MM.1S (cell line): ENCODE data around the gene APBB1IP.

ENCODE experiments used
- DNase-seq: peaks from one replicate; pipeline ENCODE4 v3.0.0-alpha.2; 2015
- H2AFZ ChIP-seq: fragments of 300-600 bp; sonication (generic); 2 replicates; pipeline ENCODE4 v1.6.0; 2016; ENCODE audit warnings: antibody characterized with exemption, low read length
- H3F3A ChIP-seq: fragments of 300-600 bp; sonication (generic); 2 replicates; pipeline ENCODE4 v1.6.1; 2016; ENCODE audit warnings: mild to moderate bottlenecking, antibody characterized with exemption, low read length, moderate library complexity, mixed read lengths; ENCODE audit not compliant: insufficient read depth
- H3K27ac ChIP-seq: fragments of 300-600 bp; sonication (generic); 2 replicates; pipeline ENCODE4 v1.5.1; 2016; ENCODE audit warnings: mild to moderate bottlenecking, low read length
- H3K27me3 ChIP-seq: fragments of 300-600 bp; sonication (generic); replicated peaks from 2 replicates; pipeline ENCODE4 v1.6.0; 2016; ENCODE audit warnings: low read length; ENCODE audit not compliant: insufficient read depth
- H3K36me3 ChIP-seq: fragments of 300-600 bp; sonication (generic); replicated peaks from 2 replicates; pipeline ENCODE4 v1.6.1; 2016; ENCODE audit warnings: mild to moderate bottlenecking, low read length, mixed read lengths; ENCODE audit not compliant: insufficient read depth
- H3K4me1 ChIP-seq: fragments of 300-600 bp; sonication (generic); 2 replicates; pipeline ENCODE4 v1.6.1; 2016; ENCODE audit warnings: low read length, mixed read lengths
- H3K4me2 ChIP-seq: fragments of 300-600 bp; sonication (generic); 2 replicates; pipeline ENCODE4 v1.6.0; 2016; ENCODE audit warnings: low read depth, low read length
- H3K4me3 ChIP-seq: fragments of 300-600 bp; sonication (generic); 2 replicates; pipeline ENCODE4 v1.5.1; 2016; ENCODE audit warnings: low read length, mixed read lengths
- H3K79me2 ChIP-seq: fragments of 300-600 bp; sonication (generic); 2 replicates; pipeline ENCODE4 v1.6.1; 2016; ENCODE audit warnings: mixed run types, low read length, mixed read lengths
- H3K9ac ChIP-seq: fragments of 300-600 bp; sonication (generic); 2 replicates; pipeline ENCODE4 v1.6.1; 2016; ENCODE audit warnings: low read length, mixed read lengths
- H3K9me2 ChIP-seq: fragments of 300-600 bp; sonication (generic); replicated peaks from 2 replicates; pipeline ENCODE4 v1.6.1; 2016; ENCODE audit warnings: mild to moderate bottlenecking, low read length, mixed read lengths; ENCODE audit not compliant: insufficient read depth
- H3K9me3 ChIP-seq: fragments of 300-600 bp; sonication (generic); replicated peaks from 2 replicates; pipeline ENCODE4 v1.6.1; 2016; ENCODE audit warnings: mild to moderate bottlenecking, low read length, mixed read lengths; ENCODE audit not compliant: insufficient read depth
- H4K20me1 ChIP-seq: fragments of 300-600 bp; sonication (generic); 2 replicates; pipeline ENCODE4 v1.6.1; 2016; ENCODE audit warnings: mild to moderate bottlenecking, low read length, moderate library complexity, mixed read lengths; ENCODE audit not compliant: insufficient read depth
- EZH2 ChIP-seq: fragments of 300-600 bp; sonication (generic); optimal IDR thresholded peaks from 2 replicates; pipeline ENCODE3; 2017; ENCODE audit warnings: low read depth, mild to moderate bottlenecking, antibody characterized with exemption, low read length, mixed read lengths
- EZH2phosphoT487 ChIP-seq: fragments of 300-600 bp; sonication (generic); IDR thresholded peaks from 2 replicates; pipeline ENCODE4 v1.6.1; 2018; ENCODE audit warnings: antibody characterized with exemption, low read length
- TF ChIP-seq, protein P1 (sequence below): fragments of 300-600 bp; sonication (generic); IDR thresholded peaks from 2 replicates; pipeline ENCODE4 v1.5.1; 2016; ENCODE audit warnings: antibody characterized with exemption, low read length, mixed read lengths

Gene APBB1IP

DNA sequence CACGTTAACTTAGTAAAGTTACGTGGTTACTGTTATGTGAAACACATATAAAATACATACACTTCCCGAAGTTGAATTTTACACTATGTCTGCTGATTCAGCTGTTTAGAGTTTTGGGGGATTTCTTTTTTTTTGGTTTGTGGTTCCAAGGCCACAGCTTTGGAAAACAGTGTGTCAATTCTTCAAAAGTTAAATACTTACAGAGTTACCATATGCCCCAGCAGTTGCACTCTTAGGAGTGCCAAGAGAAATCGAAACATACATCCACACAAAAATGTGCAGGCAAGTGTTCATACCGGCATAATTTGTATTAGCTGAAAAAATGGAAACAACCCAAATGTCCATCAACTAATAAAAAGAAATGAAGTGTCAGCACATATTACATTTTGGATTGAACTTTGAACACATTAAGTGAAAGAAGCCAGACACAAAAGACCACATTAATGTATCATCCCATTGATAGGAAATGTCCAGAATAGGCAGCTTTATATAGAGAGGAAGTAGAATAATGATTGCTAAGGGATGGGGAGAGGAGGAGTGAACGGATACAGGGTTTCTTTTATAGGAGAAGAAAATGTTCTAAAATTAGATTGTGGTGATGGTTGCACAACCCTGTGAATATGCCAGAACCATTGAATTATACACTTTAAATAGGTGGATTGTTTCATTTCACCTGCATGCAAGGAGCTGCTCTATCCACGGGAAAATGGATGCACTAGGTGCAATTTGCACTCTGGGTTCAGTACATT is 17.6 kb downstream of the APBB1IP start:
- TF ChIP-seq EZH2phosphoT487, result no peak
- TF ChIP-seq EZH2, result no peak
- TF ChIP-seq, protein P1, sequence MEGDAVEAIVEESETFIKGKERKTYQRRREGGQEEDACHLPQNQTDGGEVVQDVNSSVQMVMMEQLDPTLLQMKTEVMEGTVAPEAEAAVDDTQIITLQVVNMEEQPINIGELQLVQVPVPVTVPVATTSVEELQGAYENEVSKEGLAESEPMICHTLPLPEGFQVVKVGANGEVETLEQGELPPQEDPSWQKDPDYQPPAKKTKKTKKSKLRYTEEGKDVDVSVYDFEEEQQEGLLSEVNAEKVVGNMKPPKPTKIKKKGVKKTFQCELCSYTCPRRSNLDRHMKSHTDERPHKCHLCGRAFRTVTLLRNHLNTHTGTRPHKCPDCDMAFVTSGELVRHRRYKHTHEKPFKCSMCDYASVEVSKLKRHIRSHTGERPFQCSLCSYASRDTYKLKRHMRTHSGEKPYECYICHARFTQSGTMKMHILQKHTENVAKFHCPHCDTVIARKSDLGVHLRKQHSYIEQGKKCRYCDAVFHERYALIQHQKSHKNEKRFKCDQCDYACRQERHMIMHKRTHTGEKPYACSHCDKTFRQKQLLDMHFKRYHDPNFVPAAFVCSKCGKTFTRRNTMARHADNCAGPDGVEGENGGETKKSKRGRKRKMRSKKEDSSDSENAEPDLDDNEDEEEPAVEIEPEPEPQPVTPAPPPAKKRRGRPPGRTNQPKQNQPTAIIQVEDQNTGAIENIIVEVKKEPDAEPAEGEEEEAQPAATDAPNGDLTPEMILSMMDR, result no peak
- peaks cover 11% of the 10 kb centered on the region; the same call in 1 of the 2 replicates for H3K4me1 ChIP-seq
- H3K4me2 ChIP-seq, result no peak overlapping the region
- DNase-seq, result no peak
- H3K79me2 ChIP-seq, result no peaks in the 10 kb centered on the region
- no peaks in the 10 kb centered on the region for H3K9me3 ChIP-seq
- no peak overlapping the region for H3K27ac ChIP-seq
- no peak overlapping the region for H3K9ac ChIP-seq
- H3K4me3 ChIP-seq, result no peak overlapping the region
- no peaks in the 10 kb centered on the region for H3K36me3 ChIP-seq
- no peaks in the 10 kb centered on the region for H4K20me1 ChIP-seq
- H3K9me2 ChIP-seq, result no peaks in the 10 kb centered on the region
- no peak overlapping the region for H2AFZ ChIP-seq
- H3K27me3 ChIP-seq, result no peaks in the 10 kb centered on the region
- no peaks in the 10 kb centered on the region for H3F3A ChIP-seq

DNA sequence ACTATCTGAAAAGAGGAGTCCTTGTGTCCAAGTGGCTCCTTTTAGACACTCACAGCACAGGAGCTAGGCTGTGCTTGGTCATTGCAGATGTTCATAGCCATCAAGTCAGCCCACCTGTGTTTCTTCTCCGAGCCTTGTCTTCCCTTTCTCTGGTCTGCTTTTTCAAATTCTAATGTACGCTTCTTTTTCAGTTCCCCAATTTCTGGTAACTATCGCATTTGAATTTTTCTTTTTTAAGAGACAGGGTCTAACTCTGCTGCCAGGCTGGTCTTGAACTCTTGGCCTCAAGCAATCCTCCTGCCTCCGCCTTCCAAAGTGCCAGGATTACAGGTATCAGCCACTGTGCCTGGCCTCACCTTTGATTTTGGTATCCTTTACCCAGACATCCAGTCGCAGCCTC is 18.9 kb downstream of the APBB1IP start:
- Histone ChIP-seq H3K27me3 (no peaks in the 10 kb centered on the region), H2AFZ (no peak overlapping the region), H3K9me3 (no peaks in the 10 kb centered on the region), H3K36me3 (no peaks in the 10 kb centered on the region), H3F3A (no peaks in the 10 kb centered on the region), H3K4me2 (no peak overlapping the region), H3K9ac (no peak overlapping the region), H3K27ac (peak overlapping the region; percentile 36; the same call in 1 of the 2 replicates), H3K4me3 (no peak overlapping the region), H3K9me2 (no peaks in the 10 kb centered on the region), H4K20me1 (no peaks in the 10 kb centered on the region), H3K4me1 (peaks cover 11% of the 10 kb centered on the region; the same call in 1 of the 2 replicates), H3K79me2 (no peaks in the 10 kb centered on the region)
- peak; percentile 21 for DNase-seq
- no peak for TF ChIP-seq EZH2
- no peak for TF ChIP-seq EZH2phosphoT487
- TF ChIP-seq, protein P1, result no peak

DNA sequence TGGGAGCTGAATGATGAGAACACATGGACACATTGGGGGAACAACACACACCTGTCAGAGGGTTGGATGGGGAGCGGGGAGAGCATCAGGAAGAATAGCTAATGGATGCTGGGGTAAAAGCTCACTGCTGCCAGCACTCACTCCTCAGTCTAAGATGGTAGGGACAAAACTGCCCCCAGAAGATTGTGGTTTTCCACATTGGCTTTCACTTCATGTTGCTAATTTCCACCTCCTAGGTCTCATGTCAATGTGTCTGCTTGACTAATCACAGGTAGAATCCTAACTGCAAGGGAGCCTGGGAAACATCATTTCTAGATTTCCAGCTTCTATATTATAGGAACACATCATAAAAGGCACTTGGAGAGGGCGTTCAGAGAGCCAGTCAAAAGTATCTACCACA is 22.6 kb downstream of the APBB1IP start:
- H3K9me3 ChIP-seq, result no peaks in the 10 kb centered on the region
- H3K9ac ChIP-seq, result no peak overlapping the region
- TF ChIP-seq EZH2, result no peak
- no peak for TF ChIP-seq EZH2phosphoT487
- TF ChIP-seq, protein P1, result no peak
- no peak for DNase-seq
- no peaks in the 10 kb centered on the region for H3K27me3 ChIP-seq
- H3K79me2 ChIP-seq, result no peaks in the 10 kb centered on the region
- no peaks in the 10 kb centered on the region for H3K9me2 ChIP-seq
- H3K4me3 ChIP-seq, result no peak overlapping the region
- no peaks in the 10 kb centered on the region for H3K36me3 ChIP-seq
- H2AFZ ChIP-seq, result no peak overlapping the region
- no peaks in the 10 kb centered on the region for H4K20me1 ChIP-seq
- no peak overlapping the region for H3K4me2 ChIP-seq
- no peaks in the 10 kb centered on the region for H3F3A ChIP-seq
- H3K27ac ChIP-seq, result no peak overlapping the region
- peaks cover 11% of the 10 kb centered on the region; the same call in 1 of the 2 replicates for H3K4me1 ChIP-seq
